Renal cortical epithelial cell (primary cell): ENCODE results near the gene GART. TPM values are rescaled to one million over a fixed set of nuclear protein-coding genes. Genes with fewer than 3 reads are reported as not detected.
"Not testable (repeated sequence)": the region's sequence is repeated elsewhere in the genome, so short reads cannot be mapped to it uniquely, and the experiment has no call there.

ENCODE experiments used
- DNase-seq: peaks from one replicate; pipeline ENCODE4 v3.0.0-alpha.2; 2011; ENCODE audit warnings: low read depth
- total RNA-seq: library from RNA; depleted of rRNA; stranded (reverse); fragments of >200 nt; gene quantifications from 2 replicates; pipeline ENCODE4 v1.2.3, GENCODE V29; 2014

Gene GART
- total RNA-seq, 1 donor from 2014 or later, result 137 TPM

DNA sequence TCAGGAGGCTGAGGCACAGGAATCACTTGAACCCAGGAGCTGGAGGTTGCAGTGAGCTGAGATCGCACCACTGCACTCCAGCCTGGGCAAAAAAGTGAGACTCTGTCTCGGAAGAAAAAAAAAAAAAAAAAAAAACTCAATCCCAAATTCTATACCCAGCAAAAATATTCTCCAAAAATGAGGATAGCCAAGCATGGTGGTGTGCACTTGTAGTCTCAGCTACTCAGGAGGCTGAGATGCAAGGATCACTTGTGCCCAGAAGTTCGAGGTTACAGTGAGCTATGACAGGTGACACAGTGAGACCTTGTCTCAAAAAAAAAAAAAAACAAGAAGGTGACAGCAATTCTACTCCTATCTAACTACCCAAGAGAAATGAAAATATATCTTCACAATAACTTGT is 68.6 kb downstream of the GART start:
- DNase-seq, result no peak

DNA sequence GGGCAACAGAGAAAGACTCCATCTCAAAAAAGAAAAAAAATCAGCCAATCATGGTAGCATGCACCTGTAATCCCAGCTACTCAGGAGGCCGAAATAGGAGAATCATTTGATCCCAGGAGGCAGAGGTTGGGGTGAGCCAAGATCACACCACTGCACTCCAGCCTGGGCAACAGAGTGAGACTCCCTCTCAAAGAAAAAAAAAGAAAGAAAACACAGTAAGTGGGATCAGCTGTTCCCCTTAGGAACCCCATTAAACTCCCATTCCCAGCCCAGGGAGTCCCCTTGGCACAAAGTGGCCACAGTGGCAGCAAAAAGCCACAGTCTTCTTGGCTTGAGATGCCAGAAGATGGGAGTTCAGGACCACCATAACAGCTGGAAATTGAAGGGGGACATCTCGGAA is 71.2 kb downstream of the GART start:
- no peak for DNase-seq

DNA sequence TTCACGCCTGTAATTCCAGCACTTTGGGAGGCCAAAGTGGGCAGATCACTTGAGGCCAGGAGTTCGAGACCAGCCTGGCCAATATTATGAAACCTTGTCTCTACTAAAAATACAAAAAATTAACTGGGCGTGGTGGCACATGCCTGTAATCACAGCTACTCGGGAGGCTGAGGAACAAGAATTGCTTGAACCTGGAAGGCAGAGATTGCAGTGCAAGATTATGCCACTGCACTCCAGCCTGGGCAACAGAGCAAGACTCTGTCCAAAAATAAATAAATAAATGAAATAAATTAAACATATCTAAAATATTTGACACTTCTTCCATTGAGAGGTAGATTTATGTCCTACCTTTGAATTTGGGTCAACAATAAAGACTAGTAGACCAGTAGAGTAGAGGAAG is 72.7 kb downstream of the GART start:
- not testable (repeated sequence) for DNase-seq

DNA sequence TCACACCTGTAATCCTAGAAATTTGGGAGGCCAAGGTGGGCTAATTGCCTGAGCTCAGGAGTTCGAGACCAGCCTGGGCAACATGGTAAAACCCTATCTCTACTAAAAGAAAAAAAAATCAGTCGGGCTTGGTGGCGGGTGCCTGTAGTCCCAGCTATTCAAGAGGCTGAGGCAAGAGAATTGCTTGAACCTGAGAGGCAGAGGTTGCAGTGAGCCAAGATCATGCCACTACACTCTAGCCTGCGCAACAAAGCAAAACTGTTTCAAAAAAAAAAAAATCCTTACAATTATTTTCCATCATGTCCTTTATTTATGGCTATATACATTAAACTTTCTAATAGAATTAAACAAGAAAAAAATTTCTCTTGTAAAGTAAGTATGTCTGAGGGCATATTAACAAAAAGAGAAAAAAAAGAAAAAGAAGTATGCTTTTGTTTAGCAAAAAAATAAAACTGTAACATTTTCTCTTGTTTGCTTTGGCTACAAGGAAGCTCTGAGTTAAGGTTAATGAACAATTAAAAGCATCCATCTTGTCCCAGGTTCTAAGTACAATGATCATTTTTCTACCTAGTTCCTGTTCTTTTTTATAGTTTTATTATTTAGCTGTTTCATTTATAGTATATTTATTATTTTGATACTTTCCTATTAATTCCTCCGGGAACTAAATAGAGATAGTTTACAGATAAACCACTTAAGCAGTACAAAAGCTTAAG is 80.2 kb downstream of the GART start:
- no peak for DNase-seq

DNA sequence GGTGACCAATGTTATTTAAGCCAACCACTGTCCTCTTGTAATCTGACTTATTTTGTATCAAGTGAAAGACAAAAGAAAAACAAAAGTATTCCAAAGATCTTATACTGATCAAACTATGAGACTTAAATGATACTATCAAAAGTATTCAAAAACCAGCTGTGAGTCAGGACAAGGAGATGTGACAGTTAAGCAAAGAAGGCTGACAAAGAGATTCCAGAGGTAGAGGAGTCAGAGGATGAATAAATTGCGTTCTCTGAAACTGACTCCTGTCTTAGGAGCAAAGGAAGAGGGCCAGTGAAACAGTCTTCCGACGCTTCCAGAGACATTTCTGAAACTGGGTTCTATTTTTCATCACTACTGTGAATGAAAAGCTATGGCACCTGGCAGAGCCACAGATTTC is 83.1 kb downstream of the GART start:
- DNase-seq, result no peak

GRCh38 chr21:33455686-33456446 is 86.1 kb downstream of the GART start:
- DNase-seq, result no peak

Other genes with a start within 250 kb of the GART start
- 19.6 and 58.3 TPM in 2 replicates for gene IFNAR1, start 217.1 kb downstream of the GART start, total RNA-seq
- gene IFNGR2, start 138.7 kb downstream of the GART start, total RNA-seq, result 57.3 and 105 TPM in 2 replicates
- 44.1 and 50.8 TPM in 2 replicates for gene TMEM50B, start 62.1 kb downstream of the GART start, total RNA-seq
- gene DNAJC28, start 50.4 kb downstream of the GART start, total RNA-seq, result 1.9 and 4.2 TPM in 2 replicates
- gene SON, start 921 bp upstream of the GART start, total RNA-seq, result 114 and 301 TPM in 2 replicates
- gene DONSON, start 46.6 kb upstream of the GART start, total RNA-seq, result 13.0 and 13.7 TPM in 2 replicates
- 18.9 and 66.4 TPM in 2 replicates for gene CRYZL1, start 99.6 kb upstream of the GART start, total RNA-seq
- gene ITSN1, start 100.4 kb upstream of the GART start, total RNA-seq, result 28.5 and 132 TPM in 2 replicates